ENCODE measurements around the gene CORO7.
A peak's percentile ranks its signal among the peaks of the same experiment; 100 is the strongest.

CORO7 gene

DNA sequence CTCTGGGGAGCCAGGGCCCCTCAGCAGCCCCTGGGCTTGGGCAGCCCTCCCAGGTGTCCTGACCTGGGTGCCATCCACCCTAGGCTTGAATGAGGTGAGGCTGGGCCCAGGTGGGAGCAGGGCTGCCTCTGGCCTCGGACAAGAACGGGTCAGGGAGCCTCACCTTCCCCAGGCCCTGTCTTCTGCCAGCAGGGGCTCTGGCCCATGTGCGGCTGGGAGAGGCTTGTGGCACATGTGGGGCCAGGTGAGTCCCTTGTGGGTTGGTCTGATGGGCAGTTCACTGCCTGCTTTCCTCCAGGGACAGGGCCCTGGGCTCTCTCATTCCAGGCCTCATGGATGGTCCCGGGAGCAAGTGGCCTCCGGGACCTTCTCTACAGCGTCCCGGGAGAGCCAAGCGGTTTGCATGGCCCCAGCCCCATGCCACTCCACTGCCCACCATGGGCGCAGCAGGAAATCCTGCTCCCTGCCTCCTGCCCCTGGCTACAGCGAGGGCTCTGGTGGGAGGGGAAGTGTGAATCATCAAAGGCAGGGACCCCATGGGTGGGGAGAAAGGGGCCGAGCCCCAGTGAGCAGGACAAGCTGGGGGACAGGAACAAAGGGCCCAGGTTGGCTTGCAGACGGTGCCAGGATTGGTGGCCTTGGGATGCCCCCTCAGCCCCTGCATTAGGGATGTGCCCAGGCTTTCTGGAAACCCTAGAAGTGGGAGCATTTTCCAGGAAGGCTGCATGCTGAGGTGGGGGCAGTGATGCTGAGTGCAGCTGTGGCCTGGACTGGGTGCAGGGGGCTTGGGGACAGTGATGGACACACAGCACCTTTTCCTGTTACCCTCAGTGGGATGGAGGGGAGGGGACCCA lies 32.6 kb downstream of the CORO7 start:
- DNase-seq: peak; percentile 47

DNA sequence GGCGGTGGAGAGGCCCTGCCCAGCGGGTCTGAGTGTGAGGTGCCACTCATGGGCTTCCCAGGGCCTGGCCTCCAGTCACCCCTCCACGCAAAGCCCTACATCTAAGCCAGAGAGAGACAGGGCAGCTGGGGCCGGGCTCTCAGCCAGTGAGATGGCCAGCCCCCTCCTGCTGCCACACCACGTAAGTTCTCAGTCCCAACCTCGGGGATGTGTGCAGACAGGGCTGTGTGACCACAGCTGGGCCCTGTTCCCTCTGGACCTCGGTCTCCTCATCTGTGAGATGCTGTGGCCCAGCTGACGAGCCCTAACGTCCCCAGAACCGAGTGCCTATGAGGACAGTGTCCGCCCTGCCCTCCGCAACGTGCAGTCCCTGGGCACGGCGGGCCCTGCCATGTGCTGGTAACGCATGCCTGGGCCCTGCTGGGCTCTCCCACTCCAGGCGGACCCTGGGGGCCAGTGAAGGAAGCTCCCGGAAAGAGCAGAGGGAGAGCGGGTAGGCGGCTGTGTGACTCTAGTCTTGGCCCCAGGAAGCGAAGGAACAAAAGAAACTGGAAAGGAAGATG lies 33.5 kb downstream of the CORO7 start:
- DNase-seq: peak; percentile 49

DNA sequence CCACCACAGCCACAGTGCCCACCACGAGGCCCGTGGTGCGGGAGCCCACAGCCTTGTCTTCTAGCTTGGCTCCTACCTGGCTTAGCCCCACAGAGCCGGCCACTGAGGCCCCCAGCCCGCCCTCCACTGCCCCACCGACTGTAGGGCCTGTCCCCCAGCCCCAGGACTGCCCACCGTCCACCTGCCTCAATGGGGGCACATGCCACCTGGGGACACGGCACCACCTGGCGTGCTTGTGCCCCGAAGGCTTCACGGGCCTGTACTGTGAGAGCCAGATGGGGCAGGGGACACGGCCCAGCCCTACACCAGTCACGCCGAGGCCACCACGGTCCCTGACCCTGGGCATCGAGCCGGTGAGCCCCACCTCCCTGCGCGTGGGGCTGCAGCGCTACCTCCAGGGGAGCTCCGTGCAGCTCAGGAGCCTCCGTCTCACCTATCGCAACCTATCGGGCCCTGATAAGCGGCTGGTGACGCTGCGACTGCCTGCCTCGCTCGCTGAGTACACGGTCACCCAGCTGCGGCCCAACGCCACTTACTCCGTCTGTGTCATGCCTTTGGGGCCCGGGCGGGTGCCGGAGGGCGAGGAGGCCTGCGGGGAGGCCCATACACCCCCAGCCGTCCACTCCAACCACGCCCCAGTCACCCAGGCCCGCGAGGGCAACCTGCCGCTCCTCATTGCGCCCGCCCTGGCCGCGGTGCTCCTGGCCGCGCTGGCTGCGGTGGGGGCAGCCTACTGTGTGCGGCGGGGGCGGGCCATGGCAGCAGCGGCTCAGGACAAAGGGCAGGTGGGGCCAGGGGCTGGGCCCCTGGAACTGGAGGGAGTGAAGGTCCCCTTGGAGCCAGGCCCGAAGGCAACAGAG lies 34.2 kb downstream of the CORO7 start:
- DNase-seq: peak; percentile 31

DNA sequence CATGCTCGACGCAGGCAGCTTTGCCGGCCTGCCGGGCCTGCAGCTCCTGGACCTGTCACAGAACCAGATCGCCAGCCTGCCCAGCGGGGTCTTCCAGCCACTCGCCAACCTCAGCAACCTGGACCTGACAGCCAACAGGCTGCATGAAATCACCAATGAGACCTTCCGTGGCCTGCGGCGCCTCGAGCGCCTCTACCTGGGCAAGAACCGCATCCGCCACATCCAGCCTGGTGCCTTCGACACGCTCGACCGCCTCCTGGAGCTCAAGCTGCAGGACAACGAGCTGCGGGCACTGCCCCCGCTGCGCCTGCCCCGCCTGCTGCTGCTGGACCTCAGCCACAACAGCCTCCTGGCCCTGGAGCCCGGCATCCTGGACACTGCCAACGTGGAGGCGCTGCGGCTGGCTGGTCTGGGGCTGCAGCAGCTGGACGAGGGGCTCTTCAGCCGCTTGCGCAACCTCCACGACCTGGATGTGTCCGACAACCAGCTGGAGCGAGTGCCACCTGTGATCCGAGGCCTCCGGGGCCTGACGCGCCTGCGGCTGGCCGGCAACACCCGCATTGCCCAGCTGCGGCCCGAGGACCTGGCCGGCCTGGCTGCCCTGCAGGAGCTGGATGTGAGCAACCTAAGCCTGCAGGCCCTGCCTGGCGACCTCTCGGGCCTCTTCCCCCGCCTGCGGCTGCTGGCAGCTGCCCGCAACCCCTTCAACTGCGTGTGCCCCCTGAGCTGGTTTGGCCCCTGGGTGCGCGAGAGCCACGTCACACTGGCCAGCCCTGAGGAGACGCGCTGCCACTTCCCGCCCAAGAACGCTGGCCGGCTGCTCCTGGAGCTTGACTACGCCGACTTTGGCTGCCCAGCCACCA lies 35.1 kb downstream of the CORO7 start:
- peak; percentile 34 for DNase-seq

DNA sequence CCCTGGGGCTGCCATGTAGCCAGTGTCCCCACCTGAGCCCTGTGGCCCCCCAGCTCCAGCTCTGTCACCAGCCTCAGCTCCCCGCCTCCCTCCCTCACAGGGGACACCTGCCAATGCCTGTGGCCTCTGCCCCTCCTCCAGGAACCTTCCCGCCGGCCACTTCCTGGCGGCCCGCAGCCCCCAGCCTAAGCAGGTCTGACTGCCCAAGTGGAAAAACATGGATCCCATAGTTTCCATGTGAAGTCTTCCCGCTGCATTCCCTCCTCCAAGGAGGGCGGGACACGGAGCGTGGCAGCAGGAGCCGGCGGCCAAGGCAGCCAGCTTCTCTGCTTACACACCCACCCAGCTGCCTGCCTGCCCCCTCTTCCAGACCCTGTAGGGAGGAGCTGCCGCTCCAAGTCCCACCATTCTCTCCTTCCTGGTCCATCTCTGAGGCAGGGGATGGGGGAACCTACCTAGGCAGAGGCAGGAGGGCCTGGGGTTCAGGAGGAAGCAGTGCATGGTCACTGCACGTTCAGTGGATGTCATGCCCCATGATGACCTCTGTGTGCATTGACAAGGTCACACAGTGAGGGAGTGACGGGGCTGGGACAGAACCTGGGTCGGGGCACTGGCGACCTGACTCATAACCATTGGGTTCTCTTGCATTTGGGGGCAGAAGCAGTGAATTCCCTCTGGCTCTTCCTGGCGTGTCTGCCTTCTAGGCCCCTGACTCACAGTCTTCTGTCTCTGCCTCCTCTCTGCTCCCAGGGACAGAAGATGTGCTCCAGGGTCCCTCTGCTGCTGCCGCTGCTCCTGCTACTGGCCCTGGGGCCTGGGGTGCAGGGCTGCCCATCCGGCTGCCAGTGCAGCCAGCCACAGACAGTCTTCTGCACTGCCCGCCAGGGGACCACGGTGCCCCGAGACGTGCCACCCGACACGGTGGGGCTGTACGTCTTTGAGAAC lies 36.0 kb downstream of the CORO7 start:
- DNase-seq: peak; percentile 88

DNA sequence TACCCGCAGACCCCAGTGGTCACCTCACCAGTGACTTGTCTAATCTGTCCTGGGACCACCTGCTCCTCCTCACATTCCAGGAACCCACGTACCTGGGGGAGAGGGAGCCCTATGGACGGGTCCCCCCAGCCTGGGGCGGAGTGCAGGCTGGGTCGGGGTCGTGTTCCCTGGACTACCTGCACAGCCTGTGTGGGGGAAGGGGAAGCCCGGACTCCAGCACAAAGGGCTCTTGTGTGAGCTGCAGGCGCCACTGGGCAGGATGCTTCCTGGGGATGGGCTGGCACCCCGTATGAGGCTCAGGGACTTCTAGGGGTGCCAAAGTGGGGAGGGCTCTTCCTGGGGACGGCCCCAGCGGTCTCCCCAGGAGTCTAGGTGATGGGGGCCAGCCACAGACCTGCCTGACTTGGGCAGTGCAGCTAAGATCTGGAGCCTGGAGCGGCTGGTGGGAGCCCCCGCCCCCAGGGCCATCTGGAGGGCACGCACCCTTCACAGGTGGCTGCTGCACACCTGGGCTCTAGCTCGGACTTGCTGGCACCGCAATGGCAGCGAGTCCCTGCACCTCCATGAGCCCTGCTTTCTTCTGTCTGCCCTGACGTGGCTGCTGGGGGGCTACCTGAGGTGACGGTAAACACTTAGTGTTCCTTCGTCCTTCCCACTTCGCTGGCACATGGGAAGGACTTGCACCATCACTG lies 37.3 kb downstream of the CORO7 start:
- peak; percentile 36 for DNase-seq

DNA sequence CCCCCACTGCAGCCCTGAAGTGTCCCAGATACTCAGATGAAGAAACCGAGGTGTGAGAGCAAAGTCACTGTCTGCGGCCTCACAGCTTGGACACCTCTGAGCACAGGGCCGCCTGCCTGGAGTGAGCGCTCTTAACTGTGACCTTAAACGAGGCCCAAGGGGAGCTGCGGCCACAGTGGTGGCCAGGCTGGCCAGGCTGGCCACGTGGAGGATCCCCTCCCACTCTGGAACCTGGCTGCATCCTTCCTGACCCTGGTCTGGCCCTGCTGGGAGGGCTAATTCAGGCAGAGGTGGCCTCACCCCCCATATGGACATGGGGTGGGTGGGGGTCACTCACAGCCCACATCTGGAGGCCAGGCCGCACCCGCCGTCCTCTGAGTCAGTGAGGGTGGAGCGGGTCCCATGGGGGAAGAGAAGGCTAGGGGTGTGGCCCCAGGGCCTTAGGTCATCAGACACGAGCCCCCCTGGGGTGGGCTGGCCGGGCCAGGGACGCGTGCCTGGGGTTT lies 38.2 kb downstream of the CORO7 start:
- peak; percentile 32 for DNase-seq

DNA sequence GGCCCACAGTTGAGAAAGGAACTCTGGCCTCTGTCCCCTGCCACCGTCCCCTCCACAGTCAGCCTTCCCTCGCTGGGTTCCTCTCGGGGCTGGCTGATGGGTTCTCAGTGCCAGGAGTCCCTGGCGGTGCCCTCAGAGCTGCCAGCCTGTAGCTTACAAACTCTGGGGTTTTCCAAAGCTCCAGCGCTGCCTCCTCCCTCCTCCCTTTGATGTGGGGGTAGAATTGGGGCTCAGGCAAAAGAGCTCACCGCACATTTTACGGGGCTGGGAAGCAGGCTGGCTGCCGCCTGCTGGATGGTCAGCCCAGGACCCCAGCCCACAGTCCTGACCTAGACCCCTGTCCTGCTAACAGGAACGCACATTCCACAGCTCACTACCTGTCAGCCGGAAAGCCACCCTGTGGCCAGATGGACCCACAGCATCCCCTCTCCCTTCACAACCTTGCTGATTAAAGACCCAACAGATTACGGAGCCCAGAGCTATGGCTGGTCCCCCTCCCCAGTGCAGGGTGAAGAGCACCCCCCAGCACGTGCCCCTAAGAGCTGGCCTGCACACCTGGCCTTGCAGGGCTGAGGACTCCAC lies 38.7 kb downstream of the CORO7 start:
- DNase-seq: peak; percentile 30

DNA sequence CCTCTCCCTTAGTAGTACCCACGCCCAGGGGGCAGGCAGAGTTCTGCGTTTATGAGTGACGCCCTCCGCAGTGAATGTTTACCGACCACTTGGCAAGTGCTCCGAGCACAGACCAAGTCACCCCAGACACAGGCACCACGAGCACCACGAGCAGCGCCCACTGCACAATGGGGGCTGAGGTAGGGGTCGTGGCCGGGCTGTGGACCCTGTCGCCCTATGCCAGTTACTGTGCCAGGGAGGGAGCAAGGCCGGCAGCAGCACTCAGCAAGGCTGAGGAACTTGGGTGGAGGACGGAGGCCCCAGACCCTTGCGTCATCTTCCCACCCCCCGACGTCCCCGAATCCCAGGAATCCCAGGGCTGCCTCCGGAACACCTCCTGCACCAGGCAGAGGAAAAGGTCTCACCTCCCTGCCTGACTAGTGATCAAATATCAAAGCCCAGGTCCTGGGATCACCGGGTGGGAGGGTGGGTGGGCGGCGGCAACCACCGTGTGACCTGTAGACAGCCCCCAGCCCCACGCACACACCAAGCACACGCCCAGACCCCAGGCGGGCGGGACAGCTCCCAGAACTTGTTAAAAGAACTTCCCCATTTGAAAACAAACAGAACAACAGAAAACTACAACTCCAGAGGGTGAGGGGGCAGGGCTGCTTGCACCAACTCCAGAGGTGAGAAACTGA lies 39.4 kb downstream of the CORO7 start:
- peak; percentile 44 for DNase-seq

DNA sequence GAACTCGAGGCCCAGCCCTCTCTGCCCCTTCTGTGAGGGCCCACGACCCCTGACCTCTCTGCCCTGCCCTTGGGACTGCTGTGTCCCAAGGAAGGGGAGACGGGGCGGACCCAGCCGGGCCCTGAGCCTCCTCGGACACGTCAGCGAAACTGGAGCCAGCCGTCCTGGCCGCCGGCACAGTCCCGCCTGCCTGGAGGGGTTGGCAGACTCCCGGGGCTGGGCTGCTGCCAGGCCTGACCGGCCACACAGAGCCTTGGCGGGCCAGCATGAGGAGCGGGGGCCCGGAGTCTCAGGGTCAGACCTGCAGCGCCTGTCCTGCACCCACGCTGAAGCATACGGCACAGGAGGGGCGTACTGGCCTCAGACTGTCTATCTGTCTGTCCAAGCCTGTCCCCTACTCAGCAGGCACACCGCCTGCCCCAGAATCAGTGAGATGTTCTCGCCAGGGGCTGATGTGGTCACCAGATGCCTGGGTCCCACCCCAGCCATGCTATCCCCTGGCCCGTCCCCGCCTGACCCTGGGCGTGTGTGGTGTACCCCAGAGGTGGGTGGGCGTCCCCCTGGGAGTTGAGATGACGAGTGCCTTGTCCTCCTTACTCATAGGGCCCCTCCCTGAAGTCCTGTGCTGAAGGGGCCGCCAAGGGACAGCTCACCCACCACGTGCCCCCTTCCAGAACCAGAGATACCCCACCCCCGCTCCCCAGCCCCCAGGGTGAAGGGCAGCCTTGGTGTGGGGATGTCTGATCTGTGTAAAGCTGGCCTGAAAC lies 40.1 kb downstream of the CORO7 start:
- peak; percentile 92 for DNase-seq

DNA sequence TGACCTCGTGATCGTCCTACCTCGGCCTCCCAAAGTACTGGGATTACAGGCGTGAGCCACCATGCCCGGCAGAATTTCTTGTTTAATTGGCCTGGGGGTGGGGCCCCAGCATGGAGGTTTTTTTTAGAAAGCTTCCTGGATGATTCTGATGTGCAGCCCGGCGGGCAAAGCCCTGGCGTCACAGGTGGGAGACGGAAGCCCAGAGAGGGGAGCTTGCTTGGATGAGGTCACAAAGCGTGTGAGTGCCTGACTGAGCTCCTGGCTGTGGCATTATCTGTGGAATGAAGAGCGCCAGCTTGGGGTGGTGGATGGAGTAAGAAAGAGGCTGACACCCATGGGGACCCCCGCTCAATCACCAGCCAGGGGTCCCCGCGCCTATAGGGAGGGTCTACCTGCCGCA lies 40.7 kb downstream of the CORO7 start:
- no peak for DNase-seq

DNA sequence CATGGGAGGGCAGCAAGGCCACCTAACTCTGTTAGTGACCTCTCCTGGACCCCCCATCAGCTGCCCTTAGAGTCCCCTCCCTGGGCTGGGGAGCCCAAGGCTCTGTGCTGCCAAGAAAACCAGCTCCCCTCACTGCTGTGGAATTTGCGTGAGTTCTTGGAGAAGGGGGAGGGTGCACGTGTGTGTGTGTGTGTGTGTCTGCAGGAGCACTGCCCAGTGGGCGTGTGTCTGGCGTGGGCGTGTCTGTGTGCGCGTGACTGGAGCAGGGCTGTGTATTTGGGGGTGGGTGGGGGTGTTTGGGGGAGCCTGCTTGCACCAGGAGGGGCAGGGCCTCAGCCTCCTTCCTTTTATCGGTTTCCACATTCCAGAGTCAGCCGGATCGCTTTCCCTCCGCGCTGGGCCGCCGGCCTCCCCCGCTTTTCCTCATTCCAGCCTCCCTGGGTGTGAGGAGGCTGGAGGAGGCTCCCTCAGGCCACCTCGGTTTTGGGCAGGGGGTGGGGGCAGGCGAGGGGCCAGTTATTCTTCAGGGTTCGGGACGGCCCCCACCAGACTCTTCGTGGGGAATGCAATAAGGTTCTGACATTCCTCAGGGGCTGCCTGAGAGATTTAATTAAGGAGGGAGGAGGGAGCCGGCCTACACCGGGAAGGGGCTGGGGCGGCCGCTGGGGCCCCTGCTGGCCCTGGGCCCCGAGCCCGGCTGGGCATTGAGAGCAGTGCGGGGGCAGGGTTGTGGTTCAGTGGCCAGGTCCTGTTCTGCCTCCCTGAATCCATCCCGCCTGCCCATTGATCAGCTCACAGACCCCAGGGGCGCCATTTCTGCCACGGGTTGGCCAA lies 42.3 kb downstream of the CORO7 start:
- DNase-seq: peak; percentile 91

DNA sequence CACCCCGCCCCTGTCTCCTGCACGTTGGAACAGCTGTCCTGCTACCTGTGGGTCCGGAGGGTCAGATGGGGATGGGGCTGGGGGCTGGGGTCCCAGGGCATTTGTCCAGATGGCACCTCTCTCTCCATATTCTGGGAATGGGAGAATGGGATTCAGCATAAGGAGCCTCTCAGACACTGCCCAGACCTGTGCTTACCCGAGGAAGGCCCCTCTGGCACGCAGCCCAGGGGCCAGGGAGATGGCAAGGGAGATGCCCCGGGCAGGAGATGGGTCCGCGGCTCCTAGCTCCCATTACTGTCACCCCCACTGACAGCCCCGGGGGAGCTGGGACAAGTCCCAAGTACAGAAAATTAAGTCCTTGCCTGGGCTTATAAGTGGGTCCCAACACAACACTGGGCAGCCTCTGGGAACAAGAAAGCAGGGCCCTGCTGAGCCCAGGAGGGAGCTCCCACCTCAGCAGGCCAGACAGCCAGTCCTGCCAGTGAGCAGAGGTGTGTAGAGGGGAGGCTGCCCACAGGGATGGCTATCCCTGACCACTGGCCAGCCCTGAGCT lies 43.0 kb downstream of the CORO7 start:
- DNase-seq: peak; percentile 41

DNA sequence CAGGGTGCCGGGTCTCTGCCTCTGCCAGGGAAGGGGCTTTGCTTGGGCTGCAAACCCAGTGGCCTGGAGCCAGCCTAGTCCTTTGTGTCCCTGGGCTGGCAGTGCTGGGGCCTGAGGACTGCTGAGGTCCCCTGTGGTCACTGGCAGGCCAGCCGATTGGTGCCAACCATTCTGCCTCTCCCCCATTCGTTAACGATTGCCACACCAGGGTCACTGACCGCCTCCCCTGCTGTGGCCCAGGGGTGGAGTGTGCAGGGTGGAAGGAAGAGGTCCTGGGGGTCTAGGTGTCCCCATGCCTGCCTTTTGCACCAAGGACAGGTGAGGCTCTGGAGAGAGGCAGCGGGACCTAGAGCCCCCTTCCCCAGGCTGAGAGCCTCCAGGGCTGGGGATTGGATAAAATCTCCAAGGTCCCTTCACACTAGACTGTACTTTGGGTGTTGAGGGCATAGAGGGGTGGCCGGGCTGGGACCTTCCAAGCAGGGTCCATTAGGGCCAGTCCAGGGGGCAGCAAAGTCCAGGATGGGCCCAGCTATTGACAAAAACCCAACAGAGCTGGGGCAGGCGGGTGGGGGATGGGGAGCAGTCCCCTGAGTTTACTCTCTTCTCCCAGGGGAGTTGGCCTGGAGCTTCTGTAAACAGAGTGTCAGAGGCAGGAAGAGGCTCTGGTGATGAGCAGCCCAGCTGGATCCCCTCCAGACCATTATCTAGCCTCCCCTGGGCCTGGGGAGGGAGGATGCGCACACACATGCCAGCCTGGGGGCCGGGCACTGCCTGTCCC lies 43.6 kb downstream of the CORO7 start:
- peak; percentile 43 for DNase-seq

DNA sequence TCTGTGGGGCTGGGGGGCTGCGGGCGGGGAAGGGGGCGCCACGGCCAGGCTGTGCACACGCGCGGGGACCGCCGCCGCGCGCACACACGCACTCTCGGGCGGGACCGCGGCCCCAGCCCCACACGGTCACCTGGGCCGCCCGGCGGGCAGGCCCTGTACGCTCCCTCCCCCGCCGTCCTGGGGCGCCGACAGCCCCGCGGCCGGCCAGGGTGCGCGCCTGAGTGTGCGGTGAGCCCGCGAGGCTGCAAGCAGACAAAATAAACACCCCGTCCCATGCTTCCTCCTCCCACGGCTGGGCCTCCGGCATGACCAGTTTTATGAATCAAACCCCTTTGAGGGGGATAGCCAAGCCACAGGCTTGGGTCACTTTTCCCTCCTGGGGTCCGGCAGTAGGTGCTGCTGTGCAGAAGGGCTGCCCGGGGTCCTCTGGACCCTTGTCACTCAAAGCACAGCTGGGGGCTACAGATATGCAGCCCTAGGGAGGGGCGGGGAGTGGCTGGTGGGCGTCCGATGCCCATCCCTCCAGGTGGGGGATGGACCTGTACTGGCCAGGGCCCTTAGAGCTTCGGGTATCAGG lies 44.3 kb downstream of the CORO7 start:
- DNase-seq: peak; percentile 41

DNA sequence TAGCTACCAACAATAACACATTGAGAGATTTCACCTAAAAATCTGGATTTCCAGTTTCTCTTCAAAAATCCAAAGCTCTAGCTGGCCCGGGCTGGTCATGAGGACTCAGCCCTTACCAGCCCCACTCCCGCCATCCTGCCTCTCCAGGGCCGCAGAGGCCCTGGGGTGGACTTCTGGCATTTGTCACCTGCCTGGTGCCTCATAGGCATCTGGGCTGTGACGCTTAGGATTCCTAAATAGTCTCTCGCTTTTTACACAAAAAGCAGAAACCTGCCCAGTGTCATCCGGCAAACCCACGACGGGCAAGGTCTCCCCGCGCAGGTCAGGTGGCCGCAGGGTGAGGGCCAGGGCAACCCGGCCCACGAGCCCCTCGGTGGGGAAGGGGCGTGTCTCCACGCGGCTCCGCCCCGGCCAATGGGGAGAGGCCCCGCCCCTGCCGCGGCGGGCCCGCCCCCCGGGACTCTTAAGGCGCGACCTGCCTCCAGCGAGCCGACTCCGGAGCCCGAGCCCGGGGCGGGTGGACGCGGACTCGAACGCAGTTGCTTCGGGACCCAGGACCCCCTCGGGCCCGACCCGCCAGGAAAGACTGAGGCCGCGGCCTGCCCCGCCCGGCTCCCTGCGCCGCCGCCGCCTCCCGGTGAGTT lies 44.9 kb downstream of the CORO7 start, which contains the start of gene VASN:
TSS of gene VASN (plus strand) at position 492 of the 644 bp plus-strand sequence. CDS start 9,030 bp downstream, outside the sequence.
- DNase-seq: peak; percentile 88

Measured in right hindlimb (tissue), 1 donor.